GM23248 (cell line): ENCODE measurements around the gene TRIM29.

Experiments used
- EZH2 ChIP-seq: fragments of 200-600 bp; sonication (generic); IDR thresholded peaks from 2 replicates; pipeline ENCODE4 v1.6.1; 2018; ENCODE audit warnings: antibody characterized with exemption, mild to moderate bottlenecking; ENCODE audit not compliant: insufficient read depth, poor library complexity, severe bottlenecking
- EZH2phosphoT487 ChIP-seq: fragments of 200-600 bp; sonication (generic); IDR thresholded peaks from 2 replicates; pipeline ENCODE4 v1.6.1; 2018; ENCODE audit warnings: antibody characterized with exemption, moderate library complexity, mild to moderate bottlenecking, low read depth; ENCODE audit not compliant: insufficient read depth

- TF ChIP-seq EZH2phosphoT487 = no peak
- TF ChIP-seq EZH2 = no peak
Measured at GRCh38 chr11:120184371-120184945, 46.5 kb upstream of the TRIM29 start.
